Amygdala (tissue), 56 donors: Measurements from ENCODE around the gene GTPBP6.

ENCODE experiments used
- DNase-seq, 56 donors: peaks; one replicate each; lab custom pipeline; 2025; lab: John Stamatoyannopoulos, UW

GTPBP6 gene, protein sequence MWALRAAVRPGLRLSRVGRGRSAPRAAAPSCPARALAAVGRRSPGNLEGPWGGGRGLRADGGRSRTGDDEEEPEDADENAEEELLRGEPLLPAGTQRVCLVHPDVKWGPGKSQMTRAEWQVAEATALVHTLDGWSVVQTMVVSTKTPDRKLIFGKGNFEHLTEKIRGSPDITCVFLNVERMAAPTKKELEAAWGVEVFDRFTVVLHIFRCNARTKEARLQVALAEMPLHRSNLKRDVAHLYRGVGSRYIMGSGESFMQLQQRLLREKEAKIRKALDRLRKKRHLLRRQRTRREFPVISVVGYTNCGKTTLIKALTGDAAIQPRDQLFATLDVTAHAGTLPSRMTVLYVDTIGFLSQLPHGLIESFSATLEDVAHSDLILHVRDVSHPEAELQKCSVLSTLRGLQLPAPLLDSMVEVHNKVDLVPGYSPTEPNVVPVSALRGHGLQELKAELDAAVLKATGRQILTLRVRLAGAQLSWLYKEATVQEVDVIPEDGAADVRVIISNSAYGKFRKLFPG

DNA sequence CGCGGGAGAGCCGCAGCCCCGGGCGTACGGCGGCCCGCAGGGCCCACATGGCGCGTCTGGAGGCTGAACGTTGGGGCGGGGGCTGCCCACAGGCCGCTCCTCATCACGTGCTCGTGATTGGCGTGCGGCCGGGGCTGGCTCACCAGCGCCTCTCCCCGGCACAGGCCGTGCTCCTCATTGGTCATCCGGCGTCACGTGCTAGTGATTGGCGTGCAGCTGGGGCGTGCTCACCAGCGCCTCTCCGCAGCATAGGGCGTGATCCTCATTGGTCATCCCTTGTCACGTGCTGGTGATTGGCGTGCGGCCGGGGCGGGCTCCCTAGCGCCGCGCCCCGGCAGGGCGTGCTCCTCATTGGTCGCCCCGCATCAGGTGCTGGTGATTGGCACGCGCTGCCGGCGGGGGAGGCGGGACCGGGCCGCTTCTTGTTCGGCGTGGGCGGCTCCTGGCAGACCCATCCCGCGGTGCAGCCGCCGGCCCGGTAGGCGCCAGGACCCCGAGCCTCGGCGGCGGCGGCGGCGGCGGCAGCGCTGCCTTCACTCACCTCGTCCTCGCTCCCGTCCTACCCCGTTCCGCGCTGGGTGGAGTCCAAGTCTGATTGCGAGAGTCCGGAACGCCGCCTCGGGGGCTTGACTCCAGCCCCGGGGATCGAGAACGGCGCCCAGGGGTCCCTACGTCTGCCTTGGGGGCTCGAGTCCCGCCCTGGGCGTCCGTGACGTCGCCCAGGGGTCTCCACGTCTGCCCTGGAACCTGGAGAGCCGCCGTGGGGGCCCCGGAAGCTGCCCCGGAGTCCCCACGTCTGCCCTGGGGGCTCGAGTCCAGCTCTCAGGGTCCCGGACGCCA is at the start of gene GTPBP6:
Gene GTPBP6, minus strand, starts transcription at position 58 of the 840 bp plus-strand sequence. Its CDS starts 9 bp downstream, at position 49.
- no peak for DNase-seq

DNA sequence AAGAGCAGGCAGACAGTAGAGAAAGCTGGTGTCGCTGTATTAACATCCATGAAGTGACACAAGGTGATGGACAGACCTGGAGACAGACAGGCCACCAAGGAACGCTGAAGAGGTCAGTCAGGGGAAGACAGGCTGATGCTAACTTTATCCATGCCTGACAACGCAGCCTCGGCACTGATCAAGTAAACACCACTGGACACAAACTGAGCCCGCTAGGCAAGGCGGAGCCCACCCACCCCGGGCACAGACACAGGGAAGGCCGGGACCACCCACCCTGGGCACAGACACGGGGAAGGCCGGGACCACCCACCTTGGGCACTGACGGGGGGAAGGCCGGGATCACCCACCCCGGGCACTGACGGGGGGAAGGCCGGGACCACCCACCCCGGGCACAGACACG is 49.3 kb upstream of the GTPBP6 start:
- DNase-seq, result no peak

DNA sequence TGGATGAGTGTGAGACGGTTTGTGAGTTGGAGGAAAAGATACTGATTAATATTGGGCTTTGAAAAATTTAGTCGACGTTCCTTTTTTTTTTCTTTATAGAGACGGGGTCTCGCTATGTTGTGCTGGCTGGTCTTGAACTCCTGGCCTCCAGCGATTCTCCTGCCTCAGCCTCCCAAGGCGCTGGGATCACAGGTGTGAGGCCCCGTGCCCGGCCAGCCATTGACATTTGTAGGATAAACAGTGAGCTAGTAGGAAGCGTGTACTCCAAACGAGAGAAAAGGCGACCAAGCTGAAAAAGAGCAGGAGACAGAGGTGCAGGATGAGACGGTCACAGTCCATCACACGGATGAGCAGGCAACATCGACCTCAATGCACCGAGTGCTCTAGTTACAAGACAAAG is 48.8 kb upstream of the GTPBP6 start:
- DNase-seq, result no peak

DNA sequence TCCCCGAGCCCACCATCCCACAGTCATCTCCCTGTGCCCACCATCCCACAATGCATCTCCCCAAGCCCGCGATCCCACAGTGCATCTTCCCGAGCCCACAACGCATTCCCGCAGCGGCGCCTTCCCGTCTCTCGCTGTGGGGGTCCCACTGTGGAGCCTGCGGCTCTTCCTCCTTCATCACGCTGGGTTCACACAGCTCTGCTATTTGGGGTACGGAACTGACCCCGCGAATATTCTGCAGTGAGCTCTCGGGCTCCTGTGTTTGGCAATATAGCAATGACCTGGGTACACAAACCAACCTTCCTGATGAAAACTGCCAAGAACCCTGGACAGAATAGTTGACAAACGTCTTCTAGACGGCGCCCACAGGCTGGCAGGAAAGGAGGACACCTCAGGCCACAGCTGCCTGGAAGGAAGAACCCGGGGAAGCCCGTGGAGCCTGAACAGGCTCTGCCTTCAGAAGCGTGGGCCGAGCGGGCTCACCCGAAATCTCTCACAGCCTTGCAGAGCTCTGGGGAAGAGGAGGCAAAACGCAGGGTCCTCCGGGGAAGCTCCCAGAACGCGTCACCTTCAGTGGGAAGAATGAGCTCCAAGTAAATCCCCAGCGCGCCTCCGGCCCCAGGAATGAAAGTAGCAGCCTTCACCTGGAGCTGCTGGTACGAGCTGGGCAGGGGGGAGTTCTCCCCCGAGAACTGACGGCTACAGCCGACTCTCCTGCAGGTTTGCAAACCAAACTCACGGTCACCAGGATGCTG is 45.2 kb upstream of the GTPBP6 start:
- no peak for DNase-seq

DNA sequence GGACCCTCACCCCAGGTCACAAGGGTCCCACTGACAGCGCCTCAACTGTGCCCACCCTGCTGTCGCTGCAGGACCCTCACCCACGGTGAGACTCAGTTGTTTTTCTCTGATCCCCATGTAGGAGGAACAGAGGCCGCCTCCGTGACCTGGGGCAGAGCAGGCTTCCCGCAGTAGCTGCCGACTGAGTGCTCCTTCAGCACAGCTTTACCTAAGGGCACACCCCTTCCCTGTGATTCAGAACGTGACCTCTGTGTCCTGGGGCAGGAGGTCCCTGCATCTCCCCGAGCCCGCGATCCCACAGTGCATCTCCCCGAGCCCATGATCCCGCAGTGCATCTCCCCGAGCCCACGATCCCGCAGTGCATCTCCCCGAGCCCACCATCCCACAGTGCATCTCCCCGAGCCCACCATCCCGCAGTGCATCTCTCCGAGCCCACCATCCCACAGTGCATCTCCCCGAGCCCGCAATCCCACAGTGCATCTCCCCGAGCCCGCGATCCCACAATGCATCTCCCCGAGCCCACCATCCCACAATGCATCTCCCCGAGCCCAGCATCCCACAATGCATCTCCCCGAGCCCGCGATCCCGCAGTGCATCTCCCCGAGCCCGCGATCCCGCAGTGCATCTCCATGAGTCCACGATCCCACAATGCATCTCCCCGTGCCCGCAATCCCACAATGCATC is 44.5 kb upstream of the GTPBP6 start:
- DNase-seq, result no peak

DNA sequence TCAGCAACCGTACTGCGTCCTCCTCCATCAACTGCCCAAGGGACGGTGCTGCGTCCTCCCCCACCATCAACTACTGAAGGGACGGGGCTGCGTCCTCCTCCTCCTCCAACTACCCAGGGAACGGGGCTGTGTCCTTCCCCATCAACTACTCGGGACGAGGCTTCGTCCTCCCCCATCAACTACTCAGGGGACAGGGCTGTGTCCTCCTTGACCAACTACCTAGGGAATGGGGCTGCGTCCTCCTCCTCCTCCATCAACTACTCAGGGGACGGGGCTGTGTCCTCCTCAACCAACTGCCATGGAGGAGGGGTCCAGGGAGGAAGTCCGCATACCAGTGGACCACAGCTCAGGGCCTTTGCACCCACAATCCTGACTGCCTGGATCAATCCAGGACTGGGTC is 43.8 kb upstream of the GTPBP6 start:
- DNase-seq, result no peak

DNA sequence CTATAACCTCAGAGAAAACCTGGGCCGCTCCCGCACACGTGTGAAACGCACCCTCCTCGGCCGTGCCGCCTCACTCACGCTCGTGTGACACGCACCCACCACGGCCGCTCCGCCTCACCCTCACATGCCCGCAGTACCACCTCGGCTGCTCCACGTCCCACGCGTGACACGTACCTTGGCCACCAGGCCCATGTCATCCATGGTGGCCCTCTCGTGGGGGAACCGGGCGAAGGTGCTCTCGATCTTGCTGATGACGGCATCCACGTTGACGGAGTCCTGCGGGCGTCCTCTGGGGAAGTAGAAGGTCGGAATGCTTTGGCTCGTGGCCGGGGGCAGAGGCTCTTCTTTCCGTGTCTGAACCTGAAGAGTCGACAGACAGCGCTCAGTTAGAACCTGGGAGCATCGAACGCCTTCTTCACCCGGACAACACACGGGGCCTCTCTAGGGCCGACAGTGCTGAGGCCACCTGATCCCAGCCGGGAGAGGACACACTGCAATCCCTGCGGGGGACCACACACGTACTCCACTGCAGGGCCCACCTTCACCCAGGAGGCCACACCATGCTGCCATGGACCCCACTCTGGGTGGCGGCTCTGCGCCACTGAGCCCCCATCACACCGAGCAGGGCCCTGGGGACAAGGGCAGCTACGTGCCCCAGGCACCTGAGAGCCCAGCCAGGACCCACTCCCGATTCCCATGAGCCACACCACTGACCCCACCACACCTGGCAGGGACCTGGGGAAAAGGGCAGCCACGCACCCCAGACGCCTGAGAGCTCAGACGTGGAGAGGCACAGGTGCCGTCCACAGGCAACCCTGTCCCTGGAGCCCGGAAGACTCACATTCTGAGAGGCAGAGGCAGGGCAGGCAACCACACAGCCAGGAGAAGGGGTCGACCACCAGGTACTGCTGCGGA is 42.9 kb upstream of the GTPBP6 start:
- no peak for DNase-seq

DNA sequence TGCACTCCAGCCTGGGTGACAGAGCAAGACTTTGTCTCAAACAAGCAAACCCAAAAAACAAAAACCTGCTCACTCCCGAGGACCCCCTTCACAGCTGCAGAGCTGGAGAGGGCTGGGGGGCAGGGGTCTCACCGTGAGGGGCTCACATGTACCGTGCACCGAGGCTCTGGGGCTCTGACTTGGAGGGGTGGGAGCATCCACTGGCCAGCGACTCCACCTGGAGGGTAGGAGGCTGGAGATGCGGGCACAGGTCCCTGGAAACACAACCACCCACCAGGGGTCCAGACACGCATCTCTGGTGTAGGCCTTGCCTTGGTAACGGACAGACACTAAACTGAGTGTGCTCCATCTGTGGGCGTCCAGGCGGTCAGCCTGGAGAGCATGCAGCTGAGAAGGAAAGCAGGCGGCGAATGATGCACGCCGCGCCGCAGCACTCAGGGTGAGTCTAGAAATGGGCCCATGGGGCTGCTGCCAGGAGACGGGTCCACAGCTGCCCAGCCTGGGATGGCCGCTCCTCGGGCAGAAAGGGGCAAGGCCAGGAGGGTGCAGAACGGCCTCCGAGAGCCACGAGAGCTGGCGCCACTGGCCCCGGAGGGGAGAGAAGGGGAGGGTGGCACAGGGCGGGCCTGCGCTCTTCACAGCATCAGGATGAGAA is 42.0 kb upstream of the GTPBP6 start:
- DNase-seq, result no peak

DNA sequence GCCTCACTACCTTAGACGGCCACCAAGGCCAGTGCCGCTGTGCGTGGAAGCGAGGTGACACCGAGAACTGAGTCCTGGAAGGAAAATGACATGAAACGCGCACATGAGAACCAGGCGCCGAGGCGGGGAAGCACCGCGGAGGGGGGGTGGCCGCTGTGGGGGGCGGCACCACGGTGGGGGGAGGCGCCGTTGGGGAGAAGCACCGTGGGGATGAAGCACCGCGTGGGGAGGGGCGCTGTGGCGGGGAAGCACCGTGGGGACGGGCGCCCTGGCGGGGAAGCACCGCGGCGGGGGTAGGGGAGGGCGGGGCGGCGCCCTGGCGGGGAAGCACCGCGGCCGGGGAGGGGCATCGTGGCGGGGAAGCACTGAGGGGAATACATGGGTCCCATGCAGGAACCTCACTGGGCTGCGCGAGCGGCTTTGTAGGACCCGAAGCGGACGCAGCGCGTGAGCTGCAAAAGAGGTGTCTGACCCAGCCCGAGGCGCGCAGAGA is 40.1 kb upstream of the GTPBP6 start:
- DNase-seq, result no peak

DNA sequence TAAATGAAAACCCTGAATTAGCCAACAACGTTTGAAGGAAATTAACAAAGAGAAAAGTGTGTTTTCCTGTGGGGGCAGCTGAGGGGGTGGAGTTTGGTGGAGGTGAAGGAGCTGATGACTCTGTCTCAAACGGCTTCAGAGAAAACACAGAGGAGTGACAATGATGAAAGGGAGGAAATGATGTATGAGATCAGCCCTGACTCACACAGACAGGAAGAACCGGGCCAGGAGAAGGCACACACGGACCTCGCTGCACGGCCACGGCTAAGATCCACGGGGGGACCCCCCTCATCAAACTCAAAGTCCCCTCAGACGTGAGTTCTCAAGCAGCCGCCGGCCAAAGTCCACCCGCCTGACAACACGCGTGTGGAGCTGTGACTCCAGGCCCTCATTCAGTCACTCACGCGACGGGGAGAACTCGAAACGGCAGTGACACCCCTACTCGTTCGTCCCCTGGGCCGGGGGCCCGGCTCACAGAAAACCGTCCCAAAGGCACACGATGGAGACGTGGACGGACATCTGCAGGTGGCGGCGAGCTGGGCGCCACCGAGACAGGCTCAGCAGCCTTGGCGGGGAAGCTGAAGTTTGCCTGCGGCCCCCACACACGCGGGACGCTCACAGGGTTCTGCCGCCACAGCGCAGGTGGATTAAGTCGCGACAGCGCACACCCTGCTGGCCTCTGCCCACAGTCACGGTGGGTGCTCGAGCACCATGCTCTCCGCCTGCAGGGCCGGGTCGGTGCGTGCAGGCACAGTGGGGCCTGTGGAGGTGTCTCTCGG is 39.3 kb upstream of the GTPBP6 start:
- DNase-seq, result no peak

DNA sequence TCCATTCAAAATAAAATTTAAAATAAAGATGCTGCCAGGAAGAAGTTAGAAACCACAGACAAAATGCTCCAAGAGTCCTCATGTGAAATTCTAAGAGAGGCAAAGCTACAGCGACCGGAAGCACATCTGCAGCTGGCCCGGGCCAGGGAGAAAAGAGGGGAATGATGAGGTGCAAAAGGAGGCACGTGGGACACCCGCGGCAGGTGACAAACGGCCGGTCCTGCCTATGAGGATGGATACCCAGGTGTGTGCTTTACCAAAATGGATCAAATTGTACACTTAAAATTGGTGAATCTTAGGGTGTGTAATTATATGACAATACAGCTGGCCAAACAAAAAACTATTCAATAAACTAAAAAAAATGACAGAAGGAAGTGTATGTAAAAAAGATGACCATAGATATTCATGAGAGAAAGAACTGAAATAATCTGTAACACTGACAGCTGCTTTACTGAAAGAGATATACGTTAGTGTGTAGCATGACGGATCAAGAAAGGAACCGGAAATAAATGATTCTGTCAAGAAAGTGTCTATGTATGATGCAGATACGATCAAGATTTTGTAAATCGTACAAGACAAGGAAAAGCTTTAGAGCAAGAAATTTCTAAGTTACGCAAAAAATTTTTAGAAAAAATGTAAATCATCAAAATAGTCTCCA is 38.6 kb upstream of the GTPBP6 start:
- DNase-seq, result no peak

DNA sequence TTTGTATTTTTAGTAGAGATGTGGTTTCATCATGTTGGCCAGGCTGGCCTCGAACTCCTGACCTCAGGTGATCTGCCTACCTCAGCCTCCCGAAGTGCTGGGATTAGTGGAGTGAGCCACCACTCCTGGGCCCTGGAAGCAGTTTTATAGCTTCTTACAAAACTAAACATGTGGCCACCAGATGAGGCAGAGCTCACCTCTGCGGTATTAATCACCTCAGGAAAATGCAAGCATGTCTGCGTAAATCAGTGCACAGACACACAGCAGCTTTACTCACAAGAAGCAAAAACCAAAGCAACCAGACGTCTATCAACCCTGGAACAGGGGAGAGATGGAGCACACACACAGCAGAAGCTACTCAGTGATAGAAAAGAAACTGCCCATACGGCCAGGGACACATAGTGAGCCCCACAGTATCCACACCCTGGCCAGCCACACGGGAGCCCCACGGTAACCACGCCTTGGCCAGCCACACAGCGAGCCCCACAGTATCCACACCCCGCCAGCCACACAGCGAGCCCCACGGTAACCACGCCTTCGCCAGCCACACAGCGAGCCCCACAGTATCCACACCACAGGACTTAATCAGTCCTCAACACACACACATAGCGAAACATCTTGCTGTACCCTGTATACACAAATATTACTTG is 37.9 kb upstream of the GTPBP6 start:
- DNase-seq, result no peak

DNA sequence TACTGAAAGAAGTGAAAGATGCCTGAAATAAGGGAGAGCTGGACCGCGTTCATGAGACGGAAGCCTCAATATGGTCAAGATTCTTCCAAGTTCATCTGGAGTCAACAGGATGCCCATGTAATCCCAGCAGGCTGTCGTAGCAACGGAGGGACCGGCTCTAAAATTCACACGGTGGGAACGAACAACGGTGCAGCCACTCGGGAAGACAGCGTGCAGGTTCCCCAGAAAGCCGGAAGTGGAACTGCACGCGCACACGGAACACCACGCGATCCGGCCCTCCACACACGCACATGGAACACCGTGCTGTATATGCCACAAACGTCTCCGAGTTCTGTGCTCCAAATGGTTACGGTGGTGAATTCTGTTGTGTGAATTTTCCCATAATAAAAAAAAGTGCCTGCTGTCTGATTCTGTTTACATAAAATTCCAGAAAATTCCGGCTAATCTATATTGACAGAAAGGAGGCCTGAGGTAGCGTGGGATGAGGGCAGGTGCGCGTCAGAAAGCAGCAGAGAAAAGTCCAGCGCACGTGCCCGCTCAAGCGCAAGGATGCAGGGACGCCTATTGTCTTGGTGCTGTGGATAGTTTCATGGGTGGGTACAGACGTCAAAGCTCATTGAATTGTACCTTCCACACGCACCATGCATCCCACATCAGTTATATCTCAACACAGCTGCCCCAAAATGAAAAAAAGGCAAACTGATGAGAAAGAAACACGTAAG is 36.9 kb upstream of the GTPBP6 start:
- no peak for DNase-seq

DNA sequence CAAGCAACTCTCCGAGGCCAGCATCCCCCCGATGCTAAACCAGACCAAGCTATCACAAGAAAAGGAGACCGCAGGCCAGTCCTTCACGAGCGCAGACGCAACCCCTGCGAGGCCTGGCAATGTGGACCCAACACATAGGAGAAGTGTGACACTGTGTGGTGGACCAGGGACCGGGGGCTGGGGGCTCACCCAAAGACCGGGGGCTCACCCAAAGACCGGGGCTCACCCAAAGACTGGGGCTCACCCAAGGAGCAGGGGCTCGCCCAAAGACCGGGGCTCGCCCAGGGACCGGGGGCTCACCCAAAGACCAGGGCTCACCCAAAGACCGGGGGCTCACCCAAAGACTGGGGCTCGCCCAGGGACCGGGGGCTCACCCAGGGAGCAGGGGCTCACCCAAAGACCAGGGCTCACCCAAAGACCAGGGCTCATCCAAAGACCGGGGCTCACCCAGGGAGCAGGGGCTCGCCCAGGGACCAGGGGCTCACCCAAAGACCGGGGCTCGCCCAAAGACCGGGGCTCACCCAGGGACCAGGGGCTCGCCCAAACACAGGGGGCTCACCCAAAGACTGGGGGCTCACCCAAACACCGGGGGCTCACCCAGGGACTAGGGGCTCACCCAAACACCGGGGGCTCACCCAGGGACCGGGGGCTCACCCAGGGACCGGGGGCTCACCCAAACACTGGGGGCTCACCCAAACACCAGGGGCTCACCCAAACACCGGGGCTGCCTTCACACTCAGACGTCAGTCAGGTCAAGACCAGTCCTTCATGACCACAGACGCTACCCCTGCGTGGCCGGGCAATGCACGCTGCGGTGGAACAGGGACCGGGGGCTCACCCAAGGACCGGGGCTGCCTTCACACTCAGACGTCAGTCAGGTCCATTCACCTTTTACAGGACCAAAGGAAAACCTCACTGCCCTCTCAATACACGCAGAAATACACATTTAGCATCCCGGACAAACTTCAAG is 35.3 kb upstream of the GTPBP6 start:
- DNase-seq, result no peak
